ENCODE data around the gene RGS19.

Gene RGS19

GRCh38 chr20:64047046-64047389 lies 32.3 kb downstream of the RGS19 start:
- DNase-seq: no peak

DNA sequence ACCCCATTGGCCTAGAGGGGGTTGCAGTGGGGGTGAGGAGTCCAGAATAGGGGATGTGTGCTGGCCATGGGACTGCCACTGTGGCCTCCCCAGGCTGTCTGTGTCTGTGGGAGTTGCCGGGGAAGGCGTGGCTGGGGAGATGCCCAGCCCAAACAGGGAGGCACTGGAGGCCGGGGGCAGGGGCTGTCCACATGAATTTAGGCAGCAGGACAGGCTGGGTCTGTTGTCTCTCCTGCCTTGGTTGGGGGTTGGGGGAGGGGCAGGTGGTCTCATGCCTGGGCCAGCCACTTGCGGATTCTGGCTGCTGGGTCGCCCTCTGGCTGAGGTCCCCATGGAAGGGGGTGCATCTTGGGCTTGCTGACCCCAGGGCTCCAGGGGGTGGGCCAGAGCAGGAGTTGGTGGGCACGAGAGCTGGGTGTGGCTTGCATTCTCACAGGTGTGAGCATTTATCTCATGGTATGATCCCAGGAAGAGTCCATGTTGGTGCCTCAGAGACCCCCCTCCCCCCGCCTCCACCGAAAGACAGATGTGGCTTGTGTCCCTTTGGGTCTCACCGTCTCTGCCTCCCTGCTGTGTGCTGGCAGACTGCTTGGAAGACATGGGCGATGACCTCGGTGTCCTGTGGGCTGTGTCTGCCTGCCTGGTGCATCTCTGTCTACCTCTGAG lies 33.8 kb downstream of the RGS19 start:
- no peak for DNase-seq

- no peak for DNase-seq
Observed at GRCh38 chr20:64044484-64045247, 34.7 kb downstream of the RGS19 start.

- no peak for DNase-seq
Observed at GRCh38 chr20:64043768-64044167, 35.5 kb downstream of the RGS19 start.

DNA sequence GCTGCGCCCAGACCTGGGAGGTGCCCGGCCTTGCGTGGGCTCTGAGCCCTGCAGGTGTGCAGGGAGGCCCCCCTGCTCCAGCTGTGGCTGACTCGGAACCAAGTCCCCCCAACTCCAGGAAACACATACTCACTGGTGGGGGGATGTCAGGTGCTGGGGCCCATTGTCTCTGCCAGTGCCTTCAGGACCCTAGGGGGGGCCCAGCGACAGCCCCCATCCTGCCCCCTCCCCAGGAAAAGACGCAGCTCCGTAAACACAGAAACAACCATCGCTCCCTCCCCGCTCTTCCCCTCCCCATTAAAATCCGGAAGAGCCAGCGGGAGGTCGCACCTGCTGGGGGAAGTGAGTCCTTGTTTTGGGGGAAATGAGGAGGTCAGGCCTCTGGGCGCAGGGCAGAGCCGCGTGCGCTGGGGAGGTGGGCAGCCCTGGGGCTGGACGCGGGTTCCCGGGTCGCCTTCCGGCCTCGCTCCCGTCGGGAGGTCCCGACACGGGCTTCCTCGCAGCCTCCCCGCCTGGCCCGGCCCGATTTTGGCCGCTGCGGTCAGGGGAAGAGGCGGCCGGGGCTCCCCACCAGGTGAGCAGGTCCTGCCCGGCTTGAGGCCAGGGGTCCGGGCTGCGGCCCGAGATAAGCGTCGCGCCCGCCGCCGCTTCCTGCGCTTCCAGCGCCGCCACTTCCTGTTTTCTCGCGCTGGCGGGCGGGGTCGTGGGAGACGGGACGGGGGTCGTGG lies 37.1 kb downstream of the RGS19 start:
- DNase-seq: peak; percentile 17

GRCh38 chr20:64041781-64042053 lies 37.6 kb downstream of the RGS19 start:
- DNase-seq: no peak

DNA sequence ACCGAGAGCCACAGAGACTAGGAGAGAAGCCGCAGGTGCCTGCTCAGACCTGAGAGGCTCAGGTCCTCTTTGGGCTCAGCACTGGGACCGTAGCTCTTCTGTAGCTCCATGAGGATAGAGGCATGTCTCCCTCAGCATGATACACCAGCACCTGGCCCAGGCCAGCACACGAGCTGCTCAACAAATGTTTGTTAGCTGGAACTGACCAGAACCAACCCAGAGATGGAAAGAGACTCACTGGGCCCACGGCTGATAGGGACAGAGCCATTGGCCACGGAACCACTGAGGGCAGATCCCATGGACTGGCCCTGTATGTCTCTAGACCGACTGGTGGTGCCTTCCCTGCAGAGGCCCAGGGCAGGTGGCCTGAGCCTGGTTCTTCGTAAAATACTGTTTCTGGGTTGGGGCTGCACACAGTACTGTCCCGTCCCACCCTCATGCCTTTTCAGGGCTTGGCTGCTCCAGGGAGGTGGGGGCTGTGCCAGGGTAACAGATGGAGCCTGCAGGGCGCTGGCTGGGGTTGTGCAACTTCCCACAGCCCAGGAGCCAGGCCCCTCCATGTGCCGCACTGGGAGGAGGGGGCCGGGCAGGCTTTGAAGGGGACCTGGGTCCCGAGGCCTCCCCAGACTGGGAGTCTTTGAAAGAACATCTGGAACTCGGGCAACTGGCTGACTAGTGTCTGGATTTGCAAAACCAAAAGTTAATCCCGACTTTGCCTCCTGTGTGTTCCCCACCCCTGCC lies 38.1 kb downstream of the RGS19 start:
- DNase-seq: no peak

DNA sequence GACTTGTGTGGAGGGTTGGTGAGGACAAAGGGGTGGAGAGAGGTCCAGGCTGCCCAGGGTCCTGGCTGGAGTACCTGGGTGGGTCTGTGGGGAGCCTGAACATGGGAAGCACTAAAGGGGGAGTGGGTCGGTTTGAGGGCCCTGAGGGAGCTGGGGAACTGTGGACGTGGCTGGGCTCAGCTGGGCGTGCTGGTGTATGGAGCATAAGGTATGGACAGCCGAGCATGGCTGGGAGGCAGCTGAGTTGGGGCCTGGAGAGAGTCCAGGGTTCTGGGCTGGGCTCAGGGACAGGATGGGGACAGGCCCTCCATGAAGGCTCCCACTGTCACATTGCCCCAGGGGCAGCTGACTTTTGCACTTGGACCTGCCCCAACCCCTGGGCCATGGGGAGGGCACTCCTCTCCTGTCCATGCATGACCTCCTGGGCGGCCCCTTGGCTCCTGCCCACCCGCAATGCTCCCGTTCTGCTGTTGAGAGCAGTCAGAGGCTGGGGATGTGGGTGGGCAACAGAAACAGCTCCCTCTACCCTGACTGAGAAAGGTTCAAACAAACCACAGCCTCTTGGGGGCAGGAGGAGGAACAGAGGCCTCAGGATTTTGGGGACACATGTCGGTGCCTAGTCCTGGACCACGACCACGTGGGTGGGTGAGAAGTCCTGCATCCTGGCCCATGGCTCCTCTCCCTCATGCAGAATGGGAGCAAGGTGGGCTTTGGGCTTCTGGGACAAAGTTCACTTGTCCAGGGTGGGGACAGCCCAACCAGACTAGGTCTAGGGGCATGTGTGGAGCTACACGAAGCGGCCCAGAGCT lies 38.9 kb downstream of the RGS19 start:
- DNase-seq: no peak

DNA sequence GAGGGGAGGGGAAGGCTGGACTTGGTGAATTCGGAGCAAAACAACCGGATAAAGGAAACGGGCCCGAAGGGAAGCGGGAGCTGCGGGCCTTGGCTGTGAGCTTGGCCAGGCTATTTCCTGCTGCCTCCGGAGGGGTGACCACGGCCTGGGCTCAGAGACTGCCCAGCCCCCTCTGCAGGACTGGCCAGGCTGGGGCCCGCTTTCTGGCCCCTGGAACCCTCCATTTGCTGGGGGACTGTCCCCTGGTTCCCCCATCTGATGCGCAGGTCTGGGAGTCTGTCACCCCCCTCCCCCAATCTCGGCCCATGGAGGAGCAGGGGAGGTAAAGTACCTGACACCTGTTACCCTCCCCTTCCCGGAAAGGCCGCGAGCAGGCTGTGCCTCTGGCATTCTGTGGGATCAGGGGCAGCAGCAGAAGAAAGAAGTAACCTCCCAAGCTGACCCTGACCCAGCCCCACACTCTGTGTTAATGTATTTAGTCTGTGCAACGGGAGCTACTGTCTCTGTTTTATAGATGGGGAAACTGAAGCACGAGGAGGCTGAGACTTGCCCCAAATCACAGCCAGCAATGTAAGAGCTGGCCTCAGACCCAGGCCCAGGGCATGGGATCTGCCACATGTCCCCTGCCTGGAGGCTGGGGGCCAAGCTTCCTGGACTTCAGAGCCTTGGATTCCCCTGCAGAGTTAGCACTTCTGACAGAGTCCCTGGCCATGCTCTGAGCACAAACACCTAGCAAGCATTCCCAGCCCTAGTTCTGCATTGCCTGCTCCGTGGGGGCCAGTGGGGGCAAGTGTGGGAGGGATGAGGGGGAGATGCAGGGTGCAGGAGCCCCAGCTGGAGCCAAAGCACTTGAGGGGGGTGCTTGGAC lies 39.8 kb downstream of the RGS19 start:
- no peak for DNase-seq

GRCh38 chr20:64038565-64039292 lies 40.6 kb downstream of the RGS19 start:
- DNase-seq: peak; percentile 74

GRCh38 chr20:64038224-64038564 lies 41.1 kb downstream of the RGS19 start:
- DNase-seq: no peak

GRCh38 chr20:64037498-64038213 lies 41.7 kb downstream of the RGS19 start:
- peak; percentile 65 for DNase-seq

DNA sequence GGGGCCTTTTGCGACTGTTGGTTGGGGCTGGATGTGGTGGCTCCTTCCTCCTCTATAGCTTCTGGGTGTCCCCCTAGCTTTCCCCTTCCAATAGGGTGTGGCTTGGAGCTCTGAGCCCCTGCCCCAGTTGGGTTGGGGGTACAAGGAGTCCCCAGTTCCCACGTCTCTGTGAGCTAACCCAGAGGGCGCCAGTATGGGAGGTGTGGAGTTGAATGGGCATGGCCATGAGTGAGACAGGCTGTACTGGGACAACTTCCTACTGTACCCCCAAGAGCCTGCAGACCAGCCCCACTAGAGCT lies 42.2 kb downstream of the RGS19 start:
- no peak for DNase-seq

- no peak for DNase-seq
Observed at GRCh38 chr20:64036346-64037198, 42.7 kb downstream of the RGS19 start.

DNA sequence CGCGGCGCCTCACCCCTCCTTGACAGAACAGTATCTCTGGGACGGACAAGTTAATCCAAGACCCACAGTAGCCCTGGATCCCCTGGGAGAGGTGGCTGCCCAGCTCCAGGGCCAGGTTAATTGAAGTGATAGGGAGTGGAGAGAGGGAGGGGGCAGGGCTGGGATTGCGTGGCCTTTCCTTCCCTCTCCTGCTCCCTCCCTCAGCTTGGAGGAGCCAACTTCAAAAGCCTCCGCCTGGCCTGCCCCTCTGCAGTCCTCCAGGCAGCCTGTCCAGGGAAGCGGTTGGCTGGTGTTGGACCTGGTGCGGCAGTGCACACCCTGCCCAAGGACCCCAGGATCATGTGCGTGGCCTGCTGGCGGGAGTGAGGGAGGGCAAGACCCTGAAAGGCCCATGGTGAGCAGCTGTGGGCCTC lies 43.4 kb downstream of the RGS19 start, which contains the start of gene C20orf204:
Gene C20orf204, plus strand, starts transcription at position 250 of the 413 bp plus-strand sequence. Its CDS starts 142 bp downstream, at position 392.
- DNase-seq: no peak

DNA sequence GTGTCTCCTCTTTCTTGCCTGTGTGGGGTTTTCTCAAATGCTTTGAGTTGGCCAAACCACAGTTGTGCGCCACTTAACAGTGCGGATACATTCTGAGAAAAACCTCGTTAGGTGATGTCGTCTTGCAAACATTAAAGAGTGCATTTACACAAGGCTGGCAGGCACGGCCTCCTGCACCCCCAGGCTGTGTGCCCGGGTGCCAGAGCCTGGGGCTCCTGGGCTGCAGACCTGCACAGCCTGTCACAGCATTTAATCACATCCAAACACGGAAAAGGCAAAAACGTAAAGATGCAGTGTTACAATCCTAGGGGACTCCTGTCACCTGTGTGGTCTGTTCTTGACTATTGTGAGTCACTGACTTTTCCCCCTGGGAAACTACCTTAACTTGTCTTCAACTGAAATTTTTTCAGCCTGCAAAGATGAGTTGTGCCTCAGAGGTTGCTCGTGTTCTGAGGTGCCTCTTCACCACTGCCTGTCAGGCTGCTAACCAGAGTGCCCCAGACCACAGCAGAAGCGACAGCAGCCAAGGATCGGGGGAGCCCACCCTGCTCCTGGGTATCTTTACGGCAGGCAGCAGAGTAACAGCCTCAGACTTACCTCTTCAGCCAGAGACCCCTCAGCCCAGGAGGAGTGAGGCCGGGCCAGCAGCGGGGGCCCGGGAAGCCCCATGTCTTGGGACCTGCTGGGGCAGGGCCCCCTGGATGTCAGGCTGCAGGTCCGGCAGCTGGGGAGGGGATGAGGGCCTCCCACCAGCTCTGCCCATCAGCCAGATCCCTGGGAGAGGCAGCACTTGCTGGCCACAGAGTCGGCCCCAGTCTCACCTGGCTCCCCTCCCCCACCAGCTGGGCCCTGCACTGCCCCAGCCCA lies 44.0 kb downstream of the RGS19 start:
- DNase-seq: no peak

- DNase-seq: no peak
Observed at GRCh38 chr20:64033981-64034493, 45.3 kb downstream of the RGS19 start.
